ENCODE results near the gene RNGTT.
"Not testable (repeated sequence)": the region's sequence is repeated elsewhere in the genome, so short reads cannot be mapped to it uniquely, and the experiment has no call there.

Gene RNGTT

DNA sequence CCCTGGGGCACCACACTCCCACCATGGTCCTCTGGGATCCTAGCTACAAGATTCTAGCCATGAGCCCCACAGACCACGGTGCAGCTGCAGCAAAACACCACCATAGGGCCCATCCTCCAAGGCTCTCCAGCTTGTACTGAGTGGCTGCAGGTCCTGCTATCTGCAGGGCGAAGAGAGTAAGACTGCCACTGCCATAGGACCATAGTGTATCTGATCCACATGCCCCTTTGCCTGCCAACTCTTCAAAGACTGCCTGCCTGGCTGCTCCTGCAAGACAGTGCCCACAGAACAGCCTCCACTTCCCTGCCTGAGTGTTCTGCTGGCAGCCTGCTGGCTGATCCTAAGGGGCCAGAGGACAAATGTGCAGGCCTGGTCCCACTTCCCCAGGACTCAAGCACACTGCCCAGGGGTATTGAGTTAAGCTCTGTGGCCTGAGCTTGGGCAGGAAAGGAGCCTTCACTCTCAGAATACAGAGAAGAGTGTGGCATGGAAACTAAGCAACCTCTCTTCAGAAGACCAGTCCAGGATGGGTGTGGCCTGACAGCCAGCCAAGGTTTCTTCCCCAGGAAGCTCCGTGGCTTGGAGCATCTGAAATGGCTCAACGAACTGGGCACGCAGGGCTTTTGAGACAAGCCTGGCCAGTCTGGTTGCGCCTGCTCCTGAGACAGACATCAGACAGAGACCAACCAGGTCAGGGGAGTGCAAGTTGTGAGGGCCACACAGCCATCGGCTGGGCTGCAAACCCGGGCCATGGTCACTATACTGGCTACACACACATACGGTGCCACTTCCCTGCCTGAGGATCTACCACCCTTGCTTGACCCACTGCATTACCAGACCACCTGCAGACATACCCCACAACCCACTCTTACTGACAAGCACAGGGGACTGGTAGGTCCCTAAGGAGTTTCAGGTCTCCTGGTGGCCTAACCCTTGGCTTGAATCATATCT lies 54.5 kb downstream of the RNGTT start:
- DNase-seq = peak; percentile 8

DNA sequence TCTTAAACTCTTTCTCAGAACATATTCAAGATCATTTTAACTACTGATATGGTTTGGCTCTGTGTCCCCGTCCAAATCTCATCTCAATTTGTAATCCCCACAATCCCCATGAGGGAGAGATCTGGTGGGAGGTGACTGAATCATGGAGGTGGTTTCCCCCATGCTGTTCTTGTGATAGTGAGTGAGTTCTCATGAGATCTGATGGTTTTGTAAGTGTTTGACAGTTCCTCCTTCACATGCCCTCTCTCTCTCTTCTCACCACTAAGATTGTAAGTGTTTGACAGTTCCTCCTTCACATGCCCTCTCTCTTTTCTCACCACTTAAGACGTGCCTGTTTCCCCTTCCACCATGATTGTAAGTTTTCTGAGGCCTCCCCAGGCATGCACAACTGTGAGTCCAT lies 56.3 kb downstream of the RNGTT start:
- not testable (repeated sequence) for DNase-seq

DNA sequence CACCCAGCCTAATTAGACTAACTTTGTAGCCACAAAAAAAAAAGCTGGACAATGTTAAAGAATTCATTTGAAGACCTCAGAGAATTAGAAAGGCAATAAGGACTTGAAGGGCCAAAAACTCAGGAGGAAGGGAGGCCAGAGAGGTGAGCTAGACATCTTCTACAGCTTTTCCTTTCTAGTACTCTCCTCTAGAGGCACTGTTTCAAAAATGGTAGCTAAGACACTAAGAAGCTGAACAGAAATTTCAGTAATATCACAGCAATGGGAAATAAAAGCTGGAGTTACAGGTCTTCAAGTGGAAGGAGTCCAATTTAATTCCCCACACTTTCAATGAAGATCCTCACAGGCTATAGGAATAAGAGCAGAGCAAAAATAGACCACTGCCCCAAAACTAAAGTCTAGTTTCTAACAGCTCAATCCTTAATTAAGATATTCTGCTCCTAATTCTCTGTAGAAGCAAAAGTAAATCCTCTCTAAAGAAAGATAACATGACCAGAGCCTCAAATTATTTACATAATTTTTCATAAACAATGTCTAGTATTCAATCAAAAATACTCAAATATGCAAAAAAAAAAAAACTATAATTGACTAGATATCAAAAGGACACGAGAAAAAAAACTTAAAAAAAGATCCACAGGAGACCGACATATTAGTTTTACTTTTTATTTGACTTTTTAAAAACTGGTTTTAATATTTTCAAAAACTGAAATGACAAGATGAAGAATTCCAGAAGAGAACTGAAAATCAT lies 63.7 kb downstream of the RNGTT start:
- DNase-seq = no peak

DNA sequence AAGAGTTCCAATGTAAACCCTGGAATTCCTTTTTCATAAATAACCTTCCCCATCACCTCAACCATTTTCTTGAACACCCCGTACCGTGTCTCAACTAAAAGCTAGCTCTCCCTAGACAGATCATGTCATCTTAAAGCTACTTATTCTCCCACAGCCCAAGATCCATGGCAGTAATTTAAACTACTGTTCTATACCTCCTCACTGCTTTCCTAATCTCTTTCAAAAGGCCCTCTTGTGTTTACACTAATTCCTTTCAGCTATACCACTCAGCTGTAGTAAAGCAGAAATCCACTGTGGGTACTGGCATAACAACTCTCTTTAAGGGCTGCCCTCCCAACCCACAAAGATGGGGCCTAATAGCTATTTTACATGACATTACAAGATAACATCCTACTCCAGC lies 67.5 kb downstream of the RNGTT start:
- DNase-seq = no peak

DNA sequence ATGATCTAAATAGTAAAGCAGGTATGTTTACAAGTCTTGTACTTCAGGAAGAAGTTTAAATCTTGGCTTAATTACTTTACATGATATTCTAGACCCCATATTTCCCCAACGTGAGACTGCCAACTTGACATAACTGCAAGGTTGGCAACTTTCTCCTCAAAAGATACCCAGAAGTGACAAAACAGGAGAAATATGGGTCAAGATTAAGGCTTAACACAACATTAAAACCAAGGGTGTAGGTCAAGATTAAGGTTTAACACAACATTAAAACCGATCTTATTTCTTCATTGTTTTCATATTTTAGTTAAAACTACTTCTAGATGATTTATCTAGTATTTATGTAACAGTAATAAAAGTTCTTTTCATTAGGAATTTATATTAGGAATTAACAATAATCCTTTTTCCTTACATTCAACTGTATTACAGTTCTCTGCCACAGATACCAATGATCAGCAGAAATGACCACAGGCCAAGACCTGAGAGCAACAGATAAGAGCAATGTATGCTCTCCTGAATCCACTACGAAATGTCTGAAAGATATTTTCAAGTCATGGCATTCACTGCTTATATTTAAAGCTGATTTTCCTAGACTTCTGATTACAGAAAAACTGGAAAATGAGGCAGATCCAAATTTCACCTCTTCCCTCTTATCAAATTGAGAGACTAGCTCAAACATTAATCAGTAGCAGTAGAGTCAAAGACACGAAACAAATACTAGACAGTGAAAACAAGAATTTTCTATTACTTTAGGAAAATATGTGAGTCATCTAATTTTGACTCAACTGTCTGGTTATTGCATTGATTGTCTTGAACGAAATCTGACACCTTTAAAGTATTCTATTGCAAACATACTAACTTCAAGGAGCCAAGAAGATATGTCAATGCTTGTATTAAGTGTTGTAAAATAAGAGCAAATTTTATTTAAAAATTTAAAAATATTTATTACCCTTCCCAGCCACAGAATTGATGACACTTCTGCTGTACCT lies 72.3 kb downstream of the RNGTT start:
- DNase-seq = no peak

DNA sequence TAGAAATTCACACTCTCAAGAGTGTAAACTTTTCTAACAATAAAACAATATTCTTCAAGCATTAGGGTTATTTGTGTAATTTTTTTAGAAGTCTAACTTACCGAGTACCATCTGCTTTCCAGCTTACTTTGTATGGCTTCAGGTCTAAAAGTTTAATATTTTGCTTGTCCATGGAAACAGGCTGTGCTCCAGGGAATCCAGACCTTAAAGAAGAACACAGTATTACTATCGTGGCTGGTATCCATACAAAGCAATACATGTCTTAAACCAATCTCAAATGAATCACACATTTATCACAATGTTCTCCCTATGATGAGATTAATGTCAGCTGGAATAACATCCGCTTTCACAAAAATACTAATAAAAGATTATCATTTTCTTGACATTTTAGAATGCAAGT lies 73.0 kb downstream of the RNGTT start:
- no peak for DNase-seq

DNA sequence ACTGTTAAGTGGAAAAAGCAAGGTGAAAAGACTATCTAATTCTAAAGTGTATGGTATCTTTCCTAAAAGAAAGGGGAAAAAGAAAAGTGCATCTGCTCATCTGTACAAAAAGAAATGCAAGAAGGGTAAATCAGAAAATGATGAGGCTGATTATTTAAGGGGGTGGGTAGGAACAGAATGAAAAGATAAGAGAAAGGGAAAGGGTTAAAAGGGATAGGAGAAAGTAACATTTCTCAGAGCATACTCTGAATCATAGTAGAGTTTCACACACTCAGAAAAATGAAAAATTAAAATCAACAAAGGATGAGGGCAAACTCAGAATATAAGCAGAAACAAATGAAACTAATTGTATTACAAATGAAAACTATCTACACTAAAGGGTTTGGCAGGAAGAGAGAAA lies 79.1 kb downstream of the RNGTT start:
- no peak for DNase-seq

DNA sequence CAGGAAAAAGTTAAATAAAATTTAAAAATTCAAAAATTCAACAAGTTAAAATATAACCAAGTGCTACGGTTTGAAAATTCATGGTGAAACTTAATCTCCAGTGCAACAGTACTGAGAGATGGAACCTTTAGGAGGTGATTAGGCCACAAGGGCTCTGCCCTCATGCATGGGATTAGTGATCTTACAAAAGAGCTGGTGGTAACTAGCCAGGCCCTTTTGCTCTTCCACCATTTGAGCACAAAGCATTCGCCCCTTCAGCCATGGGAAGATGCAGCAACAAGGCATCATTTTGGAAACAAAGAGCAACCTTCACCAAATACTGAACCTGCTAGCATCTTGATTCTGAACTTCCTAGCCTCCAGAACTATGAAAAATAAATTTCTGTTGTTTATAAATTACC lies 80.9 kb downstream of the RNGTT start:
- no peak for DNase-seq

DNA sequence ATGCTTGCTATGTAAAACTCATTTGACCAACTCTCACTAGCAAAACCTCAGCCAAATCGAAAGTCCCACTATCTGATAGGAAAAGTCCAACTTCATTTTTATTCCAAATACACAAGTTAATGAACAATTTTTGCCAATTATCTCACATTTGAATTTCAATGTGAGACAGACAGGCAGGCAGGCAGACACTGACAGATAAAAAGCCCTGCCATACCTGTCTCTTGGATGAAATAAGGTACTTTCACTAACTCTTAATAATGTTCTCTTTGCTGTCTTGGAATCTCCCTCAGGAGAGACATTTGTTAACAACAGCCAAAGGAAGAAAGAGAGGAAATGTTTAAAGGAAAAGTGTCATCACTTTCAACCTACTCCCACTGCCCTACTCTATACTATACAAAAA lies 82.0 kb downstream of the RNGTT start:
- no peak for DNase-seq

DNA sequence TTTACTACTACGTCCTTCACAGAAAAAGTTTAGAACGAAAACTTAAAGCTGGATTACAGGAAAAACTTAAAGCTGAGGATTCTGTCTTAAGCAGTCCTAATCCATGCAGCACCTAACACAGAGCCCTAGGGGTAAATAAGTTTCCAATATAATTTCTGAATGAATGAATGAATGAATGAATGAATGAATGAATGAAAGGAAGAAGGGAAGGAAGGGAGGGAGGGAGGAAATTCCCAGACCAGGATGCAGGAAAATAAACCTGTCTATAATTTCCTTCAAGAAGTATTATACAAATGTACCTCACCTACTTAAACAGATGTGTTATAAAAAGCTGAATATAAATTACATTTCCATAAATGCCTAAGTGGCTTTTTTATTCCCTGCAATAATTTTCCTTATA lies 83.4 kb downstream of the RNGTT start:
- no peak for DNase-seq

DNA sequence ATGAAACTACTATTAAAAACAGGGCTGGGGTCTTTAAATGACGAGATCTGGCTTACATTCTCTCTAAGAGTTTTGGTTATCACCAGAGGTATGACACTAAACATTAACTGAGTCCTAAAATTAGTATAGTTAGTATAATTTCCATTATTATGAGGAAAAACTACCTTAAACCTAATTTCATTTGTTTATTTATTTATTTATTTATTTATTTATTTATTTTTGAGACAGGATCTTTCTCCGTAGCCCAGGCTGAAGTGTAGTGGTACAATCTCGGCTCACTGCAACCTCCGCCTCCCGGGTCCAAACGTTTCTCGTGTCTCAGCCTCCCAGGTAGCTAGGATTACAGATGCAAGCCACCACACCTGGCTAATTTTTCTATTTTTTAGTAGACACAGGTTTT lies 85.5 kb downstream of the RNGTT start:
- no peak for DNase-seq

DNA sequence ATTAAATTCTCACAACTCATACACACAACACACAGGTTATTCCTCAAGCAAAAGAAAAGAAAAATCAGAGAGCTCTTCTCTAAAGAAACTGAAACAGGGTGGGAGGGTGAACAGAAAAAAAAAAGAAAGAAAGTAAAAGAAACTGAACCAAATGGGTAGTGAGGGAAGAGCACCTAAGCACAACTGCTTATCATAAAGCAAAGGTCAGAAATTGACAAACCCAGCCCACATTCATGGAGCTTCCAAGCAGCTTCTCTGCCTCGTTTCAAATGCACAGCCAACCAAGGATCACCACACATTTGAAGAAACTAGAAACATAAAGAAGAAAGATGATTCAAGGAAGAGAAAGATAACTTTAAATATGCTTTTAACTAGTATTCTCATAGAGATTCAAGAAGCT lies 90.5 kb downstream of the RNGTT start:
- no peak for DNase-seq

DNA sequence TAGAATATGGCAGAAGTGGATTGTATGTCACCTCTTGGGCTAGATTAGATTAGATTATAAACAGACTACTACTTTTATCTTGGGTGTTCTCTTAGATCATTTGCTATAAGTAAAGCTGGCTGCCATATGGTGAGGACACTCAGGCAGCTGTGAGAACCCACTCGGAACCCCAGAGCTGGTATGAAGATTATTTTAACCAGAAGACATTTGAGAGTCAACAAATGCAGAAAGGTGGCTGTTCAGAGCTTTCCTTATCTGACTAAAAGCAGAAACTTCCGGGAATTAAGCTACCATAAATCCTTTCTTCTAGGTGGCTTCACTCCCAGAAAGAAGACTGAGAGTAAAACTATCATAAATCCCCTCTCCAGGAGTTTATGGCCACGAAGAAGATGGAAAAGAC lies 91.9 kb downstream of the RNGTT start:
- DNase-seq = peak; percentile 4

DNA sequence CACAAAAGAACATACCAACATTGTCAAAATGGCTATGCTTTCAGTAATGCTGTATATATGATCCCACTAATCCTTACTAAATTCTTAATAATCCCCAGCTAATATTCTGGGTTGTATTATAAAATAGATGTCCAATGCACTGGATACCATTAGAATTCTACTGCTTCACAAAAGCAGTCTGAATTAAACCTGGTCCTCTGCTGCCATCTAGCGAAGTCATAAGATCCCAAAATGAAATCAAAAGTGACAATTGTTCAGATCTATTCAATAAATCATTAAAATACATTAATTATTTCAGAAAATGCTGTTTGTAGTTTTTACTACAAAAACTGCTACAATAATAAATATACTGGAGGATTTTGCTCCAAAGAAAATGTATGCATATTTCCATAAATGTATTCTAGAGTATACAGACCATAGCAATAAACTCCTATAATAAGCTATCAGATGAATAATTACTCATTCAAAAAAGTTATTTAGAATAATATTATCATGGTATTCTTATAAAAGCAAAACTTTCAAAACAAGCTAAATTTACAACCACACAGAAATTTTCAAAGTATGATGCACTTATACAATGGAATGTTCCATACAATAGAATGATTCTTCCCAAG lies 92.6 kb downstream of the RNGTT start:
- DNase-seq = peak; percentile 70

DNA sequence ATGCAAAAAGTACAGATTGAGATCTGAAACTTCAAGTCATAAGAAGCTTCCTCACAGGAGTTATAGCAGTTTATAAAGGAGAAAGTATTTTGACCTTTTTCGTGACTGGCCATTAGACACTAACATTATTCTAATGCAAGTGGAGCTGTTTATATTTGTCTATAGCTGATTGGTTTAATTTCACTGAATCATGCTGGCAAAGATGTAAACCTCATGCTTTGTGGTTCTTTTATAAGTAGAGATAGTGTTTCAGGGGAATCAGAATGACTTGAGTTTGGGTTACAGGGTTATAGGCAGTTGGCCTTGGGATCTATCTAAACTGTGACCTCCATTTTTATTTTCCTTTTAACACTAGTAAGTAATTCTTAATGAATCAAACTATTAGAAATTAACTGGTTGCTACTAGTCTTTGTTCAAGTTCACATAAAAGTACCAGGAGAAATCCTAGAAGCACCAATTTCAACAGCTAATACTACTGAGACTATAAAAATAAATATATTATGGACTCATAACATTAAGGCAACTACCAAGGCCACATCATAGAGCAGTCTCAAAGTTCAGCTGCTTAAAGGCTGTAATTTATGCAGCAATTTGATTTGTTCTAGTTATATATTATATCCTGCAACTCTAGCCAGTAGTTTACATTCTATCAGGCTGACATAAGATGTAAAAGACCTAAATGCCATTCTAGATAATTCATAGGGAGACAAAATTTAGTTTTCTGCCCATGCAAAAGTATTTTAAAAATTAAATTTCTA lies 94.0 kb downstream of the RNGTT start:
- DNase-seq = no peak

DNA sequence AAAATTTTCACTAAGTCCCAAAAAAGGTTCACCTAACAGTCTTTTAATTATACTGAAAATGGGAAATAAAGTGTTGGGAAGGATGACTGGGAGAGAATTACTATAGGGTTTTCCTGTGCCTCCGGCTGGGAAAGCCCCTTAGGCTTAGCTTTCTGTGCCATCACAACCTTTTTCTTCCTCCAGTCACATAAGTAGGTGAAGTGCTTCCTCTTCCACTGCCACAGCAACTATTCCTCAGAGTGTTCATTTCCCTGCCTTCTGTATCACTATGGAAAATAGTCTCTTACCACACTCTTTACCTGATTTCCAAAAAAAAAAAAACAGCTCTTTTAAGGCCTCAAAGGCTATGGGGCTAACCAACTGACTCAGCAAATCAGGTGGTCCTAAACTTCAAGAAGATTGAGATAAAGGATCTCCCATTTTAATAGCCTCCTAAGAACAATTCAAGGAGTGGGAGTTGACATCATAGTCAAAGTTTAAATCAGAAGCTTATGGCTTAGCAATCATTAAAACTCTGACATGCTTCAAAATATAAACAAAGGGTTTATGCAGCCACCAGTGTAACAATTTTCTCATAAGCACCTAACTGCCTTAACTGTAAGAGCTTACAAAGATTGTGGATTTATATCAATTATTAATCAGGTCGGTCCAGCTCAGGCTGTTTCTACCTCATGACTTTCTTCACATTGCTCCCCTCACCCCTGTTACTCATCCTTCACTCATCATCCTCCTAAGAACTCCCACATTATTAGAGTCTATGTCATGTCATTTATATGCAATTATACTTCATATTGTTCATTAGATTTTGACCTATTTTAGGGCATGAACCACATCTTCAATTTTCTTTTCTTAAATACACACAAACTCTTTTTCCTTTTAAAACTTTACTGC lies 95.3 kb downstream of the RNGTT start:
- no peak for DNase-seq

DNA sequence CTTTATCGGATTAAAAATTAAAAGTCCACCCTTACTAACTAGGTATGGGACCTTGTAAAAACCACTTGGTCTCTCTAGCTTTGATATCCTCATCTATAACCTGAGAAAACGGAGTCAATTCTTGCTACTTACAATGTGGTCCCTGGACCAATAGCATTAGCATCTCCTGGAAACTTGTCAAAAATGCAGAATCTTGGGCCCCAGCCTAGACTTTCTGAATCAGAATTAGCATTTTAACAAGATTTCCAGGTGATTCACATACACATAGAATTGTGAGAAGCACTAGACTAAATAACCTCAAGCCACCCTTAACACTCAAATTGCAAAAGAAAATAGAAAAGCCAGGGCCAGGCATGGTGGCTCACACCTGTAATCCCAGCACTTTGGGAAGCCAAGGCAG lies 96.6 kb downstream of the RNGTT start:
- no peak for DNase-seq

DNA sequence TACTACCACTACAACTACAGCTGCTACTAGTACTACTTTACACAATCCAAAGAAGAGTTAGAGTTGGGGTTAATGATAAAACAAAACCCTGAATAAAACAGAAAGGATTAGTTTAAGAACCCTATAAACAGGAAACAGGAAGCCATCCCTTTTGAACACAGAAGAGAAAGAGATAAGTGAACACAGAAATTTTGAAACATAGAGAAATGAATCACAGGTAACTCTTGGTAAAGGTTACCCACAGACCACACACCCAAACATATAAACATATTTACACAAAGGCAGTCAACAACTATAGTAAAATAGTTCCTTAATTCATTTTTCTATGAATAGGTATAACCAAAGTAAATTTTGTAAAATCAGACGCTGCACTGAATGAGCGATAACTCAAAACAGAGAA lies 98.1 kb downstream of the RNGTT start:
- DNase-seq = no peak

DNA sequence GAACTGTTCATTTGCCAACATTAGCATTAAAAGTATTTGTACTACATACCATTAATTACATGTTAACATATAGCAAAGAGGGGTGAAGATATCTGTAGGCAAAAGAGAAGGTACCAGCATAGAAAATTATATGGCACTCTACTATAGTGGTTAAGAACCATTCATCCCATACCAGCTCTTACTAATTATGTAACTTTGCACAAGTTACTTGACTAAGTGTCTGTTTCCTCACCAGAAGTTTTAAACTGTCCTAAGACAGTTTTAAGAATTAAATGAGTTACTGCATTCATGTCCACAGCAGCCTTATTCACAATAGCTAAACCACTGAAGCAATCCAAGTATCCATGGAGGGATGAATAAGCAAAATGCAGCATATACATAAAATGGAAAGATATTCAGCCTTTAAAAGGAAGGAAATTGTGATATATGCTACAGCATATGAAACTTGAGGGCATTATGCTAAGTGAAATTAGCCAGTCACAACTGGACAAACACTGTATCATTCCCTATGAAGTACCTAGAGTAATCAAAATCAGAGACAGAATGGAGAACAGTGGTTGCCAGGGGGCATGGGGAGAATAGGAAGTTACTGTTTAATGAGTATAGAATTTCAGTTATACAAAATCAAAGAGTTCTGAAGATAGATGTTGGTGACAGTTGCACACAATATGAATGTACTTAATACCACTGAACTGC lies 98.9 kb downstream of the RNGTT start:
- DNase-seq = peak; percentile 8

DNA sequence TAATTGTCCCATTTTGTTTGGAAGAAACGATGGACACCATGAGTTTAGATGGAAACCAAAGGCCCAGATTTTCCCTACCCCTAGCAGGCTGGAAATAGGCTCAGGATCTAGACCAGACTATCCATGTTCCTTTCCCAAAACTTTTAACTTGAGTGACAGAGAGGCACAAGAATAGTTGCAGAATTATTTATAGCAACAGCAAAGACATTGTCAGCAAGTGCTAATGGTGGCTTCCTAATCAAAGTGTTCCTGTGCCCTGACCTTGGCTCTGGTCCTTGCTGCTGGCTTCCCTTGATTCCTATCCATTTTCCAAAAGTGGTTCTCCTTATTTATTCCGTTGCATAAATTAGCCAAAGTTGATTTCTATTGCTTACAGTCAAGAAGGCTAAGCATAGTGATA lies 103.1 kb downstream of the RNGTT start:
- no peak for DNase-seq
